ENCODE results near the gene PDP2. TPM values are rescaled to one million over a fixed set of nuclear protein-coding genes. Genes with fewer than 3 reads are reported as not detected.

Gene PDP2
- total and polyA plus RNA-seq, 2 donors from 2014 or later = 5.1 to 9.2 TPM

GRCh38 chr16:66928702-66929388 is 48.5 kb downstream of the PDP2 start:
- TF ChIP-seq CTCF (IDR thresholded peaks at IDR 0.05; ENCODE audit: borderline replicate concordance, extremely low read depth, insufficient read depth) = peak; percentile 52
- Histone ChIP-seq H3K4me1 (ENCODE audit: control insufficient read depth in 2 of 3, insufficient read depth in 2 of 3, low read depth in 1 of 3, low read length in 3 of 3) (peaks cover 0 to 13% (median 5%) of the 10 kb centered on the region in 3 donors), H3K9me3 (ENCODE audit: control insufficient read depth in 2 of 3, insufficient read depth in 1 of 3, low read length in 3 of 3) (no peaks in the 10 kb centered on the region), H3K9ac (ENCODE audit: low read length in 3 of 3) (no peak overlapping the region), H3K27me3 (ENCODE audit: control insufficient read depth, insufficient read depth, low read length) (no peaks in the 10 kb centered on the region), H3K27ac (ENCODE audit: low read depth in 2 of 2, low read length in 2 of 2) (no peak overlapping the region), H3K36me3 (ENCODE audit: control insufficient read depth in 2 of 3, insufficient read depth in 3 of 3, low read length in 3 of 3) (peaks cover 0 to 4% (median 0%) of the 10 kb centered on the region in 3 donors), H3K4me3 (ENCODE audit: low read length in 3 of 3) (no peak overlapping the region)
- intact Hi-C loops (cut with DNase I) = no loop called here
- no peak for FAIRE-seq
- peak in 1 of 5 donors; percentile 62 for DNase-seq

- FAIRE-seq = no peak
- Histone ChIP-seq H3K4me1 (ENCODE audit: control insufficient read depth in 2 of 3, insufficient read depth in 2 of 3, low read depth in 1 of 3, low read length in 3 of 3) (peaks cover 0 to 13% (median 5%) of the 10 kb centered on the region in 3 donors), H3K9me3 (ENCODE audit: control insufficient read depth in 2 of 3, insufficient read depth in 1 of 3, low read length in 3 of 3) (no peaks in the 10 kb centered on the region), H3K9ac (ENCODE audit: low read length in 3 of 3) (peak overlapping the region in 1 of 3 donors; percentile 4), H3K36me3 (ENCODE audit: control insufficient read depth in 2 of 3, insufficient read depth in 3 of 3, low read length in 3 of 3) (peaks cover 0 to 4% (median 0%) of the 10 kb centered on the region in 3 donors), H3K4me3 (ENCODE audit: low read length in 3 of 3) (no peak overlapping the region), H3K27ac (ENCODE audit: low read depth in 2 of 2, low read length in 2 of 2) (no peak overlapping the region), H3K27me3 (ENCODE audit: control insufficient read depth, insufficient read depth, low read length) (no peaks in the 10 kb centered on the region)
- no peak for TF ChIP-seq CTCF (IDR thresholded peaks at IDR 0.05; ENCODE audit: borderline replicate concordance, extremely low read depth, insufficient read depth)
- intact Hi-C loops (cut with DNase I) = no loop called here
- DNase-seq = peak in 1 of 5 donors; percentile 76
Observed at GRCh38 chr16:66930189-66930588, 49.9 kb downstream of the PDP2 start.

GRCh38 chr16:66931665-66932064 is 51.4 kb downstream of the PDP2 start:
- no peak overlapping the region for H3K9ac ChIP-seq (ENCODE audit: low read length in 3 of 3)
- intact Hi-C loops (cut with DNase I) = no loop called here

More at GRCh38 chr16:66931665-66932064, 51.4 kb downstream of the PDP2 start:
- Histone ChIP-seq H3K4me1 (ENCODE audit: control insufficient read depth in 2 of 3, insufficient read depth in 2 of 3, low read depth in 1 of 3, low read length in 3 of 3) (peaks cover 0 to 24% (median 14%) of the 10 kb centered on the region in 3 donors), H3K4me3 (ENCODE audit: low read length in 3 of 3) (no peak overlapping the region), H3K9me3 (ENCODE audit: control insufficient read depth in 2 of 3, insufficient read depth in 1 of 3, low read length in 3 of 3) (no peaks in the 10 kb centered on the region), H3K36me3 (ENCODE audit: control insufficient read depth in 2 of 3, insufficient read depth in 3 of 3, low read length in 3 of 3) (peaks cover 0 to 4% (median 0%) of the 10 kb centered on the region in 3 donors), H3K27me3 (ENCODE audit: control insufficient read depth, insufficient read depth, low read length) (no peaks in the 10 kb centered on the region), H3K27ac (ENCODE audit: low read depth in 2 of 2, low read length in 2 of 2) (no peak overlapping the region)
- DNase-seq (no peak), FAIRE-seq (no peak)
- no peak for TF ChIP-seq CTCF (IDR thresholded peaks at IDR 0.05; ENCODE audit: borderline replicate concordance, extremely low read depth, insufficient read depth)

All from kidney (tissue), 14 donors.